SW 1271 (cell line): ENCODE measurements around the gene MTHFD1L.
"Not testable (repeated sequence)": the region's sequence is repeated elsewhere in the genome, so short reads cannot be mapped to it uniquely, and the experiment has no call there.

ENCODE experiments used
- DNase-seq, 2 experiments: peaks; one replicate each; lab custom pipeline; 2025; lab: John Stamatoyannopoulos, UW

The MTHFD1L gene

GRCh38 chr6:151067684-151068596, 202.4 kb downstream of the MTHFD1L start:
- DNase-seq, result peak; percentile 73 to 86

GRCh38 chr6:151068761-151069312, 203.3 kb downstream of the MTHFD1L start:
- DNase-seq, result no peak

GRCh38 chr6:151069641-151070040, 204.1 kb downstream of the MTHFD1L start:
- DNase-seq, result no peak

GRCh38 chr6:151070631-151071051, 205.1 kb downstream of the MTHFD1L start:
- DNase-seq, result no peak

GRCh38 chr6:151071295-151071694, 205.8 kb downstream of the MTHFD1L start:
- no peak for DNase-seq

- DNase-seq, result no peak
Measured at GRCh38 chr6:151073146-151073545, 207.6 kb downstream of the MTHFD1L start.

- no peak for DNase-seq
Measured at GRCh38 chr6:151073701-151074100, 208.2 kb downstream of the MTHFD1L start.

- DNase-seq, result no peak
Measured at GRCh38 chr6:151075005-151075404, 209.5 kb downstream of the MTHFD1L start.

- no peak for DNase-seq
Measured at GRCh38 chr6:151075527-151075926, 210.0 kb downstream of the MTHFD1L start.

- DNase-seq, result no peak
Measured at GRCh38 chr6:151075930-151076555, 210.5 kb downstream of the MTHFD1L start.

GRCh38 chr6:151078655-151079054, 213.2 kb downstream of the MTHFD1L start:
- no peak for DNase-seq

GRCh38 chr6:151081656-151082055, 216.2 kb downstream of the MTHFD1L start:
- DNase-seq, result no peak

- no peak for DNase-seq
Measured at GRCh38 chr6:151082079-151082478, 216.6 kb downstream of the MTHFD1L start.

- DNase-seq, result no peak
Measured at GRCh38 chr6:151084275-151084674, 218.8 kb downstream of the MTHFD1L start.

- DNase-seq, result not testable (repeated sequence)
Measured at GRCh38 chr6:151087055-151087454, 221.6 kb downstream of the MTHFD1L start.

- DNase-seq, result no peak
Measured at GRCh38 chr6:151087861-151088598, 222.5 kb downstream of the MTHFD1L start.

GRCh38 chr6:151088599-151088935, 223.1 kb downstream of the MTHFD1L start:
- DNase-seq, result no peak

- no peak for DNase-seq
Measured at GRCh38 chr6:151088963-151089362, 223.5 kb downstream of the MTHFD1L start.

- DNase-seq, result no peak
Measured at GRCh38 chr6:151089978-151090377, 224.5 kb downstream of the MTHFD1L start.

- no peak for DNase-seq
Measured at GRCh38 chr6:151091571-151091970, 226.1 kb downstream of the MTHFD1L start.

- no peak for DNase-seq
Measured at GRCh38 chr6:151092591-151092990, 227.1 kb downstream of the MTHFD1L start.

GRCh38 chr6:151093706-151094105, 228.2 kb downstream of the MTHFD1L start:
- DNase-seq, result no peak
